ENCODE measurements around the gene CCN5.

GRCh38 chr20:44721785-44722054, 6.6 kb downstream of the CCN5 start:
- TF ChIP-seq SMARCC2 (IDR thresholded peaks at IDR 0.05) (no peak), ZBTB40 (IDR thresholded peaks at IDR 0.05) (no peak), ZBTB40 (CRISPR knock-in tag; IDR thresholded peaks at IDR 0.05) (no peak)
